ENCODE measurements around the gene OXSM.

DNA sequence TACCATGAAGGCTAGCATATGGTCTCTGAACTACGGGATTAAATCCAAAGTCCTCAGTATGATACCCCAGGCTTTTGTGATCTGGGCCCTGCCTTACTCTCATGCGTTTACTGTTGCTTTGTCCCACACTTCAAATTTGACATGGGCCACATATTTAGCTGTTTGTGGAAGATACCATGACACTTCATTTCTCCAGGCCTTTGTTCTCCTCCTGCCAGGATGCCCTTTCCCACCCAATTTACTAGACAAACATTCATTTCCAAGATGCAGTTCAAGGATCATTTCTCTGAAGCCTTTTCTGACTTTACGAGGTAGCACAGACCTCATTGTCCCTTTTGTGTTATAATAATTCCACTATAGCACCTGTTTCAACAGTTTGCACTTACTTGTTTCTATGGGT, 2.2 kb upstream of the OXSM start:
- TF ChIP-seq EZH2 (IDR thresholded peaks at IDR 0.05; ENCODE audit: low read length, missing control alignments), result no peak
- TF ChIP-seq, protein P1, sequence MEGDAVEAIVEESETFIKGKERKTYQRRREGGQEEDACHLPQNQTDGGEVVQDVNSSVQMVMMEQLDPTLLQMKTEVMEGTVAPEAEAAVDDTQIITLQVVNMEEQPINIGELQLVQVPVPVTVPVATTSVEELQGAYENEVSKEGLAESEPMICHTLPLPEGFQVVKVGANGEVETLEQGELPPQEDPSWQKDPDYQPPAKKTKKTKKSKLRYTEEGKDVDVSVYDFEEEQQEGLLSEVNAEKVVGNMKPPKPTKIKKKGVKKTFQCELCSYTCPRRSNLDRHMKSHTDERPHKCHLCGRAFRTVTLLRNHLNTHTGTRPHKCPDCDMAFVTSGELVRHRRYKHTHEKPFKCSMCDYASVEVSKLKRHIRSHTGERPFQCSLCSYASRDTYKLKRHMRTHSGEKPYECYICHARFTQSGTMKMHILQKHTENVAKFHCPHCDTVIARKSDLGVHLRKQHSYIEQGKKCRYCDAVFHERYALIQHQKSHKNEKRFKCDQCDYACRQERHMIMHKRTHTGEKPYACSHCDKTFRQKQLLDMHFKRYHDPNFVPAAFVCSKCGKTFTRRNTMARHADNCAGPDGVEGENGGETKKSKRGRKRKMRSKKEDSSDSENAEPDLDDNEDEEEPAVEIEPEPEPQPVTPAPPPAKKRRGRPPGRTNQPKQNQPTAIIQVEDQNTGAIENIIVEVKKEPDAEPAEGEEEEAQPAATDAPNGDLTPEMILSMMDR (conservative IDR thresholded peaks at IDR 0.05 in 1 of 2, IDR thresholded peaks at IDR 0.05 in 1 of 2; ENCODE audit: low read depth in 1 of 2, low read length in 2 of 2), result no peak

All from fibroblast of lung (primary cell).